ENCODE measurements around the gene MAGI3.

GRCh38 chr1:113647164-113647563 lies 256.8 kb downstream of the MAGI3 start:
- TF ChIP-seq CTCF (IDR thresholded peaks at IDR 0.05) (no peak), EP300 (IDR thresholded peaks at IDR 0.05) (no peak), POLR2A (IDR thresholded peaks at IDR 0.05) (no peak), POLR2AphosphoS5 (IDR thresholded peaks at IDR 0.05) (no peak)

All from stomach (tissue), 4 donors.